MM.1S (cell line): ENCODE results near the gene PRPH2.

Source experiments
- EZH2 ChIP-seq: fragments of 300-600 bp; sonication (generic); optimal IDR thresholded peaks from 2 replicates; pipeline ENCODE3; 2017; ENCODE audit warnings: low read depth, mild to moderate bottlenecking, antibody characterized with exemption, low read length, mixed read lengths
- EZH2phosphoT487 ChIP-seq: fragments of 300-600 bp; sonication (generic); IDR thresholded peaks from 2 replicates; pipeline ENCODE4 v1.6.1; 2018; ENCODE audit warnings: antibody characterized with exemption, low read length
- TF ChIP-seq, protein P1 (sequence below): fragments of 300-600 bp; sonication (generic); IDR thresholded peaks from 2 replicates; pipeline ENCODE4 v1.5.1; 2016; ENCODE audit warnings: antibody characterized with exemption, low read length, mixed read lengths

DNA sequence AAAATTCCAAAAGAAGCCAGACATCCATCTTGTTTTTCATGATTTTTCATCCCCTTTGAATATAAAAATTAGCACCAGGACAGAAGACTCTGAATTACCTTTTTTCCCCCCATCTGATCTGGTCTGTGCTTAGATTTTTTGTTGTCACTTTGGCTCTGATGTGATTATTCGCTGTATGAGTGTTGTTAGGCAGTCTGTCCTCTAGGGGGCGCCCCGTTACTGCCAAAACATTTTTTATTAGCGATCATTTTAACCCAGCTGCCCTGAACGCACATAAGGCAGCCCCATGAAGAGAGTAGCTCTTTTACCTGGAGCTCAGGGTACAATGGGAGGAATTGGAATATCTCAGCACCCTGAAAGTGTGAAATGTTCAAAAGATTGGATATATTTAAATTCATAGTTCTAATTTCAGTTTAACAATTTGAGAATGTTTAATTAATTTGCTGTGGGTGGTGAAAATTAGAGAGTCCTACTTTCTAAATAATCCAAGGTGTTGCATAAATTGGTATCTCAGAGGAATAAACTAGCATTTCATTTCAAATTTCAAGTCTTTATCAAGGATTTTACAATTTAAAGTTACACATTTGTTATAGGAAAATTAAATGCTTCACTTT lies 60.8 kb downstream of the PRPH2 start:
- TF ChIP-seq, protein P1, sequence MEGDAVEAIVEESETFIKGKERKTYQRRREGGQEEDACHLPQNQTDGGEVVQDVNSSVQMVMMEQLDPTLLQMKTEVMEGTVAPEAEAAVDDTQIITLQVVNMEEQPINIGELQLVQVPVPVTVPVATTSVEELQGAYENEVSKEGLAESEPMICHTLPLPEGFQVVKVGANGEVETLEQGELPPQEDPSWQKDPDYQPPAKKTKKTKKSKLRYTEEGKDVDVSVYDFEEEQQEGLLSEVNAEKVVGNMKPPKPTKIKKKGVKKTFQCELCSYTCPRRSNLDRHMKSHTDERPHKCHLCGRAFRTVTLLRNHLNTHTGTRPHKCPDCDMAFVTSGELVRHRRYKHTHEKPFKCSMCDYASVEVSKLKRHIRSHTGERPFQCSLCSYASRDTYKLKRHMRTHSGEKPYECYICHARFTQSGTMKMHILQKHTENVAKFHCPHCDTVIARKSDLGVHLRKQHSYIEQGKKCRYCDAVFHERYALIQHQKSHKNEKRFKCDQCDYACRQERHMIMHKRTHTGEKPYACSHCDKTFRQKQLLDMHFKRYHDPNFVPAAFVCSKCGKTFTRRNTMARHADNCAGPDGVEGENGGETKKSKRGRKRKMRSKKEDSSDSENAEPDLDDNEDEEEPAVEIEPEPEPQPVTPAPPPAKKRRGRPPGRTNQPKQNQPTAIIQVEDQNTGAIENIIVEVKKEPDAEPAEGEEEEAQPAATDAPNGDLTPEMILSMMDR: peak; percentile 87
- no peak for TF ChIP-seq EZH2phosphoT487
- no peak for TF ChIP-seq EZH2
